Stimulated activated naive B cell treated with anti-CD40 and anti-IgM and Interleukin-4, amounts not matched to agents 10 μg/mL and 1 μg/mL and 100 μg/mL, for 72 hours (primary cell): ENCODE measurements around the gene DAP3.
"Not testable (repeated sequence)": the region's sequence is repeated elsewhere in the genome, so short reads cannot be mapped to it uniquely, and the experiment has no call there.

Source experiments
- ATAC-seq, 2 donors: fragments of 150-1000 bp; cut with Tn5 transposase; replicated peaks; 2 replicates each; pipeline ENCODE4 v1.10.0; 2021; ENCODE audit warnings: moderate library complexity in 1 of 2
- DNase-seq: peaks from one replicate; pipeline ENCODE4 v3.0.0; 2021
- H3K27ac Mint-ChIP-seq: one replicate; pipeline ENCODE4 v1.8.0; 2022; ENCODE audit warnings: mild to moderate bottlenecking, mixed read lengths
- H3K27me3 Mint-ChIP-seq, 2 donors: one replicate each; pipeline ENCODE4 v1.8.0; 2022; ENCODE audit warnings: mixed read lengths in 2 of 2
- H3K36me3 Mint-ChIP-seq, 2 donors: one replicate each; pipeline ENCODE4 v1.8.0; 2022; ENCODE audit warnings: mixed read lengths in 2 of 2, mild to moderate bottlenecking in 1 of 2
- H3K4me1 Mint-ChIP-seq, 2 donors: one replicate each; pipeline ENCODE4 v1.8.0; 2022; ENCODE audit warnings: mixed read lengths in 2 of 2, mild to moderate bottlenecking in 1 of 2
- H3K4me3 Mint-ChIP-seq, 2 donors: one replicate each; pipeline ENCODE4 v1.8.0; 2022; ENCODE audit warnings: mild to moderate bottlenecking in 2 of 2, mixed read lengths in 2 of 2, moderate library complexity in 1 of 2
- H3K9me3 Mint-ChIP-seq, 2 donors: one replicate each; pipeline ENCODE4 v1.8.0; 2022; ENCODE audit warnings: mixed read lengths in 2 of 2, mild to moderate bottlenecking in 1 of 2

The DAP3 gene

DNA sequence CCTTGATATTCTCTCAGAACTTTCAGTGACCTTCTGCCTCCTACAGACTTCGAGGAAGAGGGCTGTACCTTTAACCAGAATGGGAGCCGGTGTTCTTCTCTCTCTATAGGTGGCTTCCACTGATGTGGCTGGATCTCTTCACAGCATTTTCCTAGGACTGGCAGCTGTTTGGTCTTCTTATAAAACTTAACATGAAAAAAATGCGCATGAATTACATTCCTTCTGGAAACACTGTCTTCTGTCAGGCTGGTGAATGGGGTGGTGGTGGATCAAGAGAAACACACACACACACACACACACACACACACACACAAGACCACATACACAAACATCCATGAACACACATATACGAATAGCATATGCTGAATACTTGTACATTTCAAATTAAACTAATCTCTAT, 27.7 kb upstream of the DAP3 start:
- H3K4me3 Mint-ChIP-seq, H3K27ac Mint-ChIP-seq, H3K9me3 Mint-ChIP-seq, DNase-seq, H3K4me1 Mint-ChIP-seq, ATAC-seq, H3K27me3 Mint-ChIP-seq: not testable (repeated sequence)
- peaks cover 50 to 63% of the 10 kb centered on the region in 2 donors for H3K36me3 Mint-ChIP-seq

DNA sequence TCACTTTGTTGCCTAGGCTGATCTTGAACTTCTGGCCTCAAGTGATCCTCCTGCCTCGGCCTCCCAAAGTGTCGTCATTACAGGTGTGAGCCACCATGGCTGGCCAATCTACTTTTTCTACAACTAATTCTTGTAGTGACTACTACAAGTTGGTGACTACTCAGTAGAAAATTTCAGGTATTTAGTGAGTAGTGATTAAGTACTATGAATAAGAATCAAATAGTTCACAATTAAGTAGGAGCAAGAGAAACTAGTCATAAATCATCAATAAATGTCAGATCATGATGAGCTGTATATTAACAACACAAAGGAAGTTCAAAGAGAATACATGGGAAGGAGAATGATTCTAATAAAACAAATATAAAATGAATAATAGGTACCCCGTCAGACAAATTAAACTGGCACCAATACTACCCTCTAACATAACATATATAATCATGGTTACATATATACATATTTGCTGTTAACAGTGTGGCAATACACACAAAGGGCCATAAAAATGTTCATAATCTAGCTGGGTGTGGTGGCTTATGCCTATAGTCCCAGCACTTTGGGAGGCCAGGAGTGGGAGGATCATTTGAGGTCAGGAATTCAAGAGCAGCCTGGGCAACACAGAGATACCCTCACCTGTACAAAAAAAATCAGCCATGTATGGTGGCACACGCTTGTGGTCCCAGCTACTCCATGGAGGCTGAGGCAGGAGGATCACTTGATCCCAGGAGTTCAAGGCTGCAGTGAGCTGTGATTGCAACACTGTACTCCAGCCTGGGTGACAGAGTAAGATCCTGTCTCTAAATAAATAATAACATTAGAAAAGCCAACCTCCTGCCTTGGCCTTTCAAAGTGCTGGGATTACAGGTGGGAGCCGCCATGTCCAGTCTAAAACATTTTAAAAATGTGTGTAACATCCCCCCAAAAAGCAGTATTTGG, 19.4 kb upstream of the DAP3 start:
- no peaks in the 10 kb centered on the region for H3K4me1 Mint-ChIP-seq
- H3K27me3 Mint-ChIP-seq: no peaks in the 10 kb centered on the region
- no peak for ATAC-seq
- H3K36me3 Mint-ChIP-seq: peaks cover 29 to 53% of the 10 kb centered on the region in 2 donors
- H3K27ac Mint-ChIP-seq: no peak overlapping the region
- H3K4me3 Mint-ChIP-seq: no peak overlapping the region
- DNase-seq: no peak
- no peaks in the 10 kb centered on the region for H3K9me3 Mint-ChIP-seq

DNA sequence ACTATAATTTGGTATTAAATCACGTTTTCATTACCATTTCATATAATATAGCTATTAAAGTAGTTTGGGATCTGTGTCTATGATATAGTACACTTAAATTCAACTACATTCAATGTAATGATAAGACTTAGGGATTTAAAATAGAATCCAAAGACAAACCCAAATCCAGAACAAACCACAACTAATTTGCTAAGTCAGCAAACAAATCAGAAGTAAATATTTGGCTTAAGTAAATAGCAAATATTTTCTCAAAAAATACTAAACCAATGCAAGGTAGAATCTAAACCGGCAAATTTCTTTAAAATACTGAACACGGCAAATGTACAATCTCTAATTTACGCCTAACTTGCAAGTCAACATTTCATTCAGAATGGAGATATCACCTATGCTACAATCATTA, 17.1 kb upstream of the DAP3 start:
- Mint-ChIP-seq H3K4me1 (peaks cover 2 to 12% of the 10 kb centered on the region in 2 donors), H3K27me3 (no peaks in the 10 kb centered on the region), H3K9me3 (no peaks in the 10 kb centered on the region), H3K27ac (no peak overlapping the region), H3K4me3 (no peak overlapping the region), H3K36me3 (peaks cover 40 to 62% of the 10 kb centered on the region in 2 donors)
- DNase-seq (no peak), ATAC-seq (no peak)

DNA sequence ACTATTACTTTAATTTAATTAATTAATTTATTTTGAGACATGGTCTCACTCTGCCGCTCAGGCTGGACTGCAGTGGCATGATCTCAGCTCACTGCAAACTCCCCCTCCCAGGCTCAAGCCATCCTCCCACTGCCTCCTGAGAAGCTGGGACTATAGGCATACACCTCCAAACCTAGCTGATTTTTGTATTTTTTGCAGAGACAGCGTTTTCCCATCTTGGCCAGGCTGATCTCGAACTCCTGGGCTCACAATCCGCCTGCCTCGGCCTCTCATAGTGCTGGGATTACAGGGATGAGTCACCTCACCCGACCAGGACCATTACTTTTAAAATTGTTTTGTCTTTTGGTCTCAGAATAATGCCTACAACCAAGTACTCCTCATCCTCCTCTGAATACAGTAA, 15.9 kb upstream of the DAP3 start:
- Mint-ChIP-seq H3K27ac (no peak overlapping the region), H3K4me1 (peaks cover 4 to 17% of the 10 kb centered on the region in 2 donors), H3K4me3 (no peak overlapping the region), H3K36me3 (peaks cover 36 to 60% of the 10 kb centered on the region in 2 donors), H3K27me3 (no peaks in the 10 kb centered on the region), H3K9me3 (no peaks in the 10 kb centered on the region)
- no peak for ATAC-seq
- DNase-seq: no peak

DNA sequence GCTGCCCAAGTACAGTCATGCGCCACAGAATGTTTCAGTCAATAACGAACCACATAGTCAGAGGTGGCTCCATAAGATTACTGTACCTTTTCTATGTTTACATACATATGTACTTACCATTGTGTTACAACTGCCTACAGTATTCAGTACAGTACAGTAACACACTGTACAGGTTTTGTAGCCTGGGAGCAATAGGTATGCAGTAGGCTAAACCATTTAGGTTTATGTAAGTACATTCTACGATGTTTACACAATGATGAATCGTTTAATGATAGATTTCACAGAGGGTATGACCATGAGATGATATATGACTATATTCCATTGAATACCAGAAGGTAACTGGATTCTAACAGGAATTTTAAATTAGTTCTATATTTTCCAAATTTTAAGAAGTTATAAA, 10.9 kb upstream of the DAP3 start:
- Mint-ChIP-seq H3K4me3 (no peak overlapping the region), H3K36me3 (peaks cover 29 to 45% of the 10 kb centered on the region in 2 donors), H3K27me3 (no peaks in the 10 kb centered on the region)

DNA sequence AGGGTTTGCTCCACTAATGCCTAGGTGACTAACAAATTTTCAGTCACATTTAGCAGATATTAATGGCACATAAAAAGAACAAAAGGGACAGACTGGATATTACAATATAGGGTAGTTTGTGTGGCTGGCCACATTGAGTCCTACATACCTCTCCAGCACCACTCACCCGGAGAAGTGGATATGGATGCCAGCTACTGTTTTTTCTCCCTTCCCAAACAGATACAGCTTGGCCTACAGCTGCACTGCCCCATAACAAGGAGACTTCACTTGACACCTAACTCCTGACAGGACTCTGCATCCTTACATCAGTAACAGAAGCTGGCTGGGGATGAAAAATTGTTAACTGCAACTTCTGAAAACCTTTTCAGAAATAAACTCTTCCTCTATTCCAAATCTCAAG, 9.9 kb upstream of the DAP3 start:
- H3K27me3 Mint-ChIP-seq, DNase-seq, ATAC-seq, H3K9me3 Mint-ChIP-seq, H3K4me3 Mint-ChIP-seq, H3K27ac Mint-ChIP-seq: not testable (repeated sequence)
- Mint-ChIP-seq H3K36me3 (peaks cover 30 to 46% of the 10 kb centered on the region in 2 donors), H3K4me1 (peaks cover 11 to 38% of the 10 kb centered on the region in 2 donors)

More for the DNA sequence above, 10.9 kb upstream of the DAP3 start:
- Mint-ChIP-seq H3K27ac (no peak overlapping the region), H3K9me3 (no peaks in the 10 kb centered on the region), H3K4me1 (peaks cover 8 to 30% of the 10 kb centered on the region in 2 donors)
- ATAC-seq (no peak), DNase-seq (no peak)

DNA sequence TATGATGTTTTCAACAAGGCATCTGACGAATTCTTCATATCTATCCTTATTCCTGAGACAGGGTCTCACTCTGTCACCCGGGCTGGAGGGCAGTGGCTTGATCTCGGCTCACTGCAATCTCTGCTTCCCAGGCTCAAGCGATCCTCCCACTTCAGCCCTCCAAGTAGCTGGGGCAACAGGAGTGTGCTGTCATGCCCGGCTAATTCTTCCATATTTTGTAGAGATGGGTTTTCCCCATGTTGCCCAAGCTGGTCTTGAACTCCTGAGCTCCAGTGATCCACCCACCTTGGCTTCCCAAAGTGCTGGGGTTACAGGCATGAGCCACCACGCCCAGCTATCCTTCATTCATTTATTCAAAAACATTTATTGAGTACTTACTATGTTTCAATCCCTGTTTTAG, 8.4 kb upstream of the DAP3 start:
- no peak overlapping the region for H3K4me3 Mint-ChIP-seq
- no peaks in the 10 kb centered on the region for H3K9me3 Mint-ChIP-seq
- H3K27ac Mint-ChIP-seq: peak overlapping the region; percentile 7
- H3K4me1 Mint-ChIP-seq: peaks cover 16 to 49% of the 10 kb centered on the region in 2 donors
- H3K27me3 Mint-ChIP-seq: no peaks in the 10 kb centered on the region
- H3K36me3 Mint-ChIP-seq: peaks cover 20 to 38% of the 10 kb centered on the region in 2 donors
- no peak for DNase-seq
- no peak for ATAC-seq

DNA sequence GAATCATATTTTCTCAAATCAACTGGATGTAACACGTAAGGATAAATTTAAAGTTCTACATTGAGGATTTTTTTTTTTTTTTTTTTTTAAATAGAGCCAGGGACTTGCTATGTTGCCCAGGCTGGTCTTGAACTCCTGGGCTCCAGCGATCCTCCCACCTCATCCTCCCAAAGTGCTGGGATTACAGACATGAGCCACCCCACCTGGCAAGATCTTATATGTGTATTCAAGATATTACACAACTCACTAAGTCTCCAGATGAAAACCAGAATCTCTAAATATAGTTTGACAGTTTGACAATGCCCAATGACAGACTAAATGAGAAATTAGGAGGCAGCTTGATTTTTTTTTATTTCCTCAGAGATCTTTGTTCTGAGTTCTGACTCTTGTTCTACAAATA, 7.1 kb upstream of the DAP3 start:
- Mint-ChIP-seq H3K9me3 (no peaks in the 10 kb centered on the region), H3K27me3 (no peaks in the 10 kb centered on the region), H3K4me3 (no peak overlapping the region), H3K27ac (no peak overlapping the region), H3K36me3 (peaks cover 17 to 33% of the 10 kb centered on the region in 2 donors), H3K4me1 (peaks cover 21 to 50% of the 10 kb centered on the region in 2 donors)
- no peak for DNase-seq
- no peak for ATAC-seq

DNA sequence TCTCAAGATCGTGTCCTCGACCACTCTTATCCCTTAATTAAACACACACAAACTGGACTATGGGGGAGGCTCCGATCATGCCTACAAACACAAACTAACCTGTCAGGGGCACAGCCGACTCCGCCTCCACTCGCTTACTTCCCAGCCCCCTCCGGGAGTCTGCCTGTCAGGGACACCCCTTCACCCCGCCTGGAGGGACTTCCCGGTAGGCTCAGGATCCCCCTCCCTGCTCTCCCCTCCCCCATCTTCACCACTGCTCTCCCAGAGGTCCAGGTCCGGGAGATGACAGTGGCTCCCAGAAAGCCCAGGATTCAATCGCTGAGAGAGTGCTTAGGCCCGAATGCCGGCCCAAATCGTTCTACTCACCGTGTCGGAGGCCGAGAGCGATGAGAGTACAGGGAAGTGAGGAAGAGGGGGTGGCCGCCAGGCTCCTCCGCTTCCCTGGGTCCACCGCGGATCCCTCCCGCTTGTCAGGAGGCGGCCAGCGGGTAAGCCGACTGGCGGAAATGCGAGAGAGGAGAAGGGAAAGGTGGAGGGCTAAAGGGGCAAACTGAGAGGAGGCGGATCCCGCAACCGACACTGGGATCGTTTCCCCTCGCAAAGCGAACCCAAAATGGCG, 1.1 kb upstream of the DAP3 start:
- Mint-ChIP-seq H3K4me3 (peak overlapping the region; percentile 96 to 99), H3K4me1 (peaks cover 27 to 73% of the 10 kb centered on the region in 2 donors), H3K36me3 (peaks cover 37 to 39% of the 10 kb centered on the region in 2 donors), H3K27ac (peak overlapping the region; percentile 98)
- not testable (repeated sequence) for DNase-seq, H3K9me3 Mint-ChIP-seq, H3K27me3 Mint-ChIP-seq
- ATAC-seq: peak; percentile 34 to 42

DNA sequence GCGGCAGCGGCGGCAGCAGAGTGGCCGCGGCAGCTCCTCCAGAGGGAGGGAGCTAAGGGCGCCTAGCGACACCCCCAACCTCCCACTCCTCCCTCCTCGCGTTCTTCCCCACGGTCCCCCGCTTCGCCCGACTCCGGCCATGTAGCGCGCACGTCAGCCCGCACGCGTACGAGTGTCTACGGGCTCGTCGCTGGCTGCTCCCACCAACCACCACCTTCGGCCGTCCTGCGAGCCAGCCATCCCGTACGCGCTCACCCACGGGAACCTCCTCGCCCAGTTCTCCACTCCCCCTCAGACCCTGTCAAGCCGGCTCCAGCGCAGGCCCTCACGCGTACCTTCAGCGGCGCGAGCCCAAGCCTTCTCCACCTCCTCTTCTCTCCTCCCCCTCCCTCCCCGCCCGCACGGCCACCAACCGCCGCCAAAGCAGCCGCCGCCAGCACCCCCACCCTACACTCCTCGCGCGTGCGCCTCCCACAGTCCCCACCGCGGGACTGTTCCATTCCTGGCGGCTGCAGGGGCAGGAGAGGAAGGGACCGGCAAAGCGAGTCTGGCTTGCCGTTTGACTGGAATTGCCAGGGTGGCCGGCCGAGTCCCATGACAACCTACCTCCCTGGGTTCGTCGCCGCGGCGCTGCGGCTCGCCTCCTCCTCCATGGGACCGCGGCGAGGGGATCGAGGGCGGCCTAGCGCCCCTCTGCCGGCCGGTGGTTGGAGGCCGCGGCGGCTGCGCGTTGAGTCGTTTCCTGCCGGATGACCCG, 389 bp upstream of the DAP3 start, which contains the start of gene YY1AP1:
Gene YY1AP1 (minus strand): TSS at position 451 of the 757 bp plus-strand sequence. CDS start 8,338 bp downstream, outside the sequence.
- peak; percentile 86 to 90 for ATAC-seq
- peaks cover 34 to 38% of the 10 kb centered on the region in 2 donors for H3K36me3 Mint-ChIP-seq

DNA sequence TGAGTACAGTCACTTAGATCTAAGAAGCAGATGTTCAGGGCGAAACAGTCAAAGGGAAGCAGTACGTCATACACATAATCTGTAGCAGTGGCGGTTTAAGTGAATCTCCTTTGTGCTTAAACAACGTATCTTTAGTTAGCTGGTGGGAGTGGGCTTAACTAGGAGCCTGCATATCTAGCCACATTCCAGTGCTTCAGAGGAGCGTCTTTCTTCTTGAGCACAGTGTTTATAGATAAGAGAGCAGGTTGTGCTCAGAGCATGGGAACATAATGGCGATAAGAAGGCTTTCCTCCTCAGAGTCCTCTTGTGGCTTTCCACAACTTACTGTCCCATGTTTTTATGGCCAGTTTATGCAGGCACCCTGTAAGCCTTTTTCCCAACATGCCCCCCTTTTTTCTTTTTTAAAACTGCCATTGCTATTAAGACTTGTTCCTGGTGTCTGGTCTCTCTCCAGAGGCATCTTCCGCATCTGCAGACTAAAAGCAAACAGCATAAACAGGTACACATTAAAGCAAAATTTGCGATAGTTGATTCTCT, 3.2 kb downstream of the DAP3 start:
- H3K27ac Mint-ChIP-seq: no peak overlapping the region
- no peaks in the 10 kb centered on the region for H3K27me3 Mint-ChIP-seq
- H3K4me1 Mint-ChIP-seq: peaks cover 20 to 60% of the 10 kb centered on the region in 2 donors
- peaks cover 0 to 3% of the 10 kb centered on the region in 2 donors for H3K9me3 Mint-ChIP-seq
- H3K36me3 Mint-ChIP-seq: peaks cover 39 to 40% of the 10 kb centered on the region in 2 donors
- ATAC-seq: no peak
- DNase-seq: no peak
- H3K4me3 Mint-ChIP-seq: no peak overlapping the region

More for the DNA sequence above, 389 bp upstream of the DAP3 start, which contains the start of gene YY1AP1:
- peaks cover 25 to 69% of the 10 kb centered on the region in 2 donors for H3K4me1 Mint-ChIP-seq
- H3K9me3 Mint-ChIP-seq: peaks cover 0 to 3% of the 10 kb centered on the region in 2 donors
- H3K27ac Mint-ChIP-seq: peak within 1 kb of the TSS; percentile 98
- no peaks in the 10 kb centered on the region for H3K27me3 Mint-ChIP-seq
- H3K4me3 Mint-ChIP-seq: peak within 1 kb of the TSS; percentile 96 to 99
- DNase-seq: peak; percentile 87

DNA sequence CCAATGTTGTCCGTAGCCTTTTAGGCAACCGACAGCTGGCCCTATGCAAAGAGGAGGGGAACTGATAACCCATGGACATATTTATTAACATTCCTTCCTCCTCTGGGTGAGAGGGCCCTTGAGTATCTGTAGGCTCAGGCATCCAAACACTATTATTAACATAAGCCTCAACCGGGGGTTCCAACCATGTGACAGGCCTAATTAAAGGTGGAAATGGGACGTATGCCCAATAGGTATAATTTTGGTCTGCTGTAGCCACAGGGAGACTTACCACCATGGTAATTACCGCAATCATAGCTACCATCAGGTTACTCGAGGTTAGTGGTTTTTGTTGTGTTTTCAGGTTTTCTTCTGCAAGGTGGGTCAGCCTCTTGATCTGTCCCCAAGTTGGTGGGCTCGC, 5.3 kb downstream of the DAP3 start:
- peaks cover 26 to 63% of the 10 kb centered on the region in 2 donors for H3K4me1 Mint-ChIP-seq
- H3K27me3 Mint-ChIP-seq: no peaks in the 10 kb centered on the region
- H3K36me3 Mint-ChIP-seq: peaks cover 39 to 49% of the 10 kb centered on the region in 2 donors
- H3K27ac Mint-ChIP-seq: no peak overlapping the region
- DNase-seq: no peak
- peaks cover 0 to 3% of the 10 kb centered on the region in 2 donors for H3K9me3 Mint-ChIP-seq
- no peak overlapping the region for H3K4me3 Mint-ChIP-seq
- no peak for ATAC-seq

DNA sequence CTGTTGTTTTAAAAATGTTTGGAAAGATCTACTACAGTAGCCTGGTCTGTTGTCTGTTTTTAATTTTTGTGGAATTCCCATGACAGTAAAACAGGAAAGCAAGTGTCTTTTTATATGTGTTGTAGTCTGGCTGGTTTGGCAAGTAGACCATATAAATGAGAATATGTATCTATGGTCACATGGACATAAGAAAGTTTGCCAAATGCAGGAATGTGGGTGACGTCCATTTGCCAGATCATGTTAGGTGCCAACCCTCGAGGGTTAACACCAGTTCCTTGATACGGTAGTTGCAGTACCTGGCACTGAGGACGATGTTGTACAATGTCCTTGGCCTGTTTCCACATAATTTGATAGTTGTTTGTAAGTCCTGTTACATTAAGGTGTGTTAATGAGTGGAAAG, 6.2 kb downstream of the DAP3 start:
- DNase-seq (no peak), ATAC-seq (no peak)
- H3K27ac Mint-ChIP-seq: no peak overlapping the region
- H3K4me3 Mint-ChIP-seq: no peak overlapping the region
- H3K9me3 Mint-ChIP-seq: peaks cover 0 to 3% of the 10 kb centered on the region in 2 donors
- H3K36me3 Mint-ChIP-seq: peaks cover 37 to 57% of the 10 kb centered on the region in 2 donors
- H3K27me3 Mint-ChIP-seq: no peaks in the 10 kb centered on the region
- H3K4me1 Mint-ChIP-seq: peaks cover 26 to 54% of the 10 kb centered on the region in 2 donors

DNA sequence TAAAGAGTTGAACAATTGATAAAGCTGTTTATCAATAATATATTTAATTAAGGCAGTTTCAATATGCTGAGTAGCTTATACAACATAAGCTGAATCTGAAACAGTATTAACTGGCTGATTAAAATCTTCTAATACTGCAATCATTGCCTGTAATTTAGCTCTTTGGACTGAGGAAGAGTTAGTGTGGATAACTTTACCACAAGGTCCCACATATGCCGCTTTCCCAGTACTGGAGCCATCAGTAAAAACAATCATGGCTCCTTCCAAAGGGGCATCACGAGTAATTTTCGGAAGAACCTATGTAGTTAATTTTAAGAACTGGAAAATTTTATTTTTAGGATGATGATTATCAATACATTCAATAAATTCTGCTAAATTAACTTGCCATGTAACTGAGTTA, 6.7 kb downstream of the DAP3 start:
- ATAC-seq (no peak), DNase-seq (no peak)
- peaks cover 0 to 3% of the 10 kb centered on the region in 2 donors for H3K9me3 Mint-ChIP-seq
- H3K36me3 Mint-ChIP-seq: peaks cover 35 to 56% of the 10 kb centered on the region in 2 donors
- no peak overlapping the region for H3K27ac Mint-ChIP-seq
- H3K27me3 Mint-ChIP-seq: no peaks in the 10 kb centered on the region
- peaks cover 23 to 49% of the 10 kb centered on the region in 2 donors for H3K4me1 Mint-ChIP-seq
- H3K4me3 Mint-ChIP-seq: no peak overlapping the region
